GM15510 (cell line): ENCODE results near the gene FBXO44.

ENCODE experiments used
- POLR2A ChIP-seq: IDR thresholded peaks from 3 replicates; pipeline ENCODE4 v1.6.1; 2011; ENCODE audit warnings: borderline replicate concordance; ENCODE audit not compliant: insufficient read length; ENCODE audit errors: extremely low read depth

Gene FBXO44

DNA sequence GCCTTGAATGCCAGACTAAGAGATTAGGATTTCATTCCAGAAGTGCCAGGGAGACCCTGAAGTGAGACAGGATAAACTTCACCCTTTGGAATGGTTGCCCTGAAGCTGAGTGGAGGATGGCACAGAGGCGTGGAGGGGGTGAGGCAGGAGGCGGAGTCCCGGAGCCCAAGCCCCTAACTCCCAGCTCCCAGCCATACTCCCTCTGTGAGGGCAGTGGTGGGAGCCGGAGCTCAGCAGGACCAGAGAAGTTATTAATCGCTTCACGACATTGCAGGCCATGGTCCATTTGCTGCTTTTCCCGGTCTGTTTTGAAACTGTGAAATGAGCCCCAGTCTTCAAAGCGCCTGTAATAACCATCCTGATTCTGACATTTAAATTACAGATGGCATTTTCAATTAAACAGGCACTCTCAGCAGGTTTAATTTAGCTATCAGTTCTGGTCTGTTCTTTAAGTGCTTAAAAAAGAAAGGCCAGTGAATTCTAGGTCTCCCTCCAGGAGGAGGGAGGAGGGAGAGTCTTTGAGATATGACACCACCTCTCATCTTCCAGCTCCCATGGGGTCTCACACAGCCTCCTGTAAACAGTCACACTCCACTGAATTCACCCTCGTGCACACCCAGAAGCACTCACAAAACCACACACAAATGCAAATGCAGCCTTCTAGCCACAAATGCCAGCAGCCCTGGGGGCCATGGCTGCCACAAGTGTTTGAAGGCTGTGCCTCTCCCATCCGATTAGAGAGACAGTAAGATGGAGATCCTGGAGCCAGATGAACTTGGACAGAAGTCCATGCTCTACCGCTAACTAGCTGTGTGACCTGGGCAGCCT, 20.1 kb upstream of the FBXO44 start:
- no peak for TF ChIP-seq POLR2A

DNA sequence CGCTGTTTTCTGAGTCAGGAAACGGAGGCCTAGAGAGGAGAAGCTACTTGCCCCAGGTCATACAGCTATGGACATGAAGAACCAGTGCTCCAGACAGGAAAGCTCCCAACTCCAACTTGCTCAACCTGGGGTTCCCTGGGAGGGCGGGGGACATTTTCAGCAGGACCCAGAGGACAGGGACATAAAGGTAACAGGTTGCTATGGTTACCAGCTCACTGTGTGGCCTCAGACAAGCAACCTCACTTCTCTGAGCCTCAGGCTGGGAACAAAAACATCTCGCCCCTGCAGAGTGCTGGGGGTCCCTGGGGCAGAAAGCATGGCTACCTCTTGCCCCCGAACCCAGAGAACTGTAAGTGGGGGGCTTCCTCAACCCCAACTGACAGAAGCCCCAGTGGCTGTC, 16.6 kb upstream of the FBXO44 start:
- no peak for TF ChIP-seq POLR2A

- no peak for TF ChIP-seq POLR2A
Measured at GRCh38 chr1:11639372-11639771, 15.3 kb upstream of the FBXO44 start.

DNA sequence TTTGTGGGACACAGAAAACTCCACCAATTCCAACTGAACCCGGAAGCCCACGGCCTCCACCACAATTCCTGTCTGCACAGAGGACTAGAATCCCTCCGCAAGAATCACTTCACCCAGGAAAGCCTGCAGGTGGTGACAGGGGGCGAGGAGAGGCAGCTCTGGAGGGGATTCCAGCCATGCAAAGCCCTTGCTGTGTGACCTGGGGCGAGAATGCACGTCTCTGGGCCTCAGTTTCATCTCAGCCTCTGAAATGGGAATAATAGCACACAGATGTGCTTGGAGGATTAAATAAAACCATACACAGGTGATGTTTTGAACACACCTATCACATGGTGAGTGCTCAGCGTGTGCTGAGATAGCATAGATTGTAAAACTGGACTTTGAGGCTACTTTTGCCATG, 14.6 kb upstream of the FBXO44 start:
- TF ChIP-seq POLR2A = no peak

DNA sequence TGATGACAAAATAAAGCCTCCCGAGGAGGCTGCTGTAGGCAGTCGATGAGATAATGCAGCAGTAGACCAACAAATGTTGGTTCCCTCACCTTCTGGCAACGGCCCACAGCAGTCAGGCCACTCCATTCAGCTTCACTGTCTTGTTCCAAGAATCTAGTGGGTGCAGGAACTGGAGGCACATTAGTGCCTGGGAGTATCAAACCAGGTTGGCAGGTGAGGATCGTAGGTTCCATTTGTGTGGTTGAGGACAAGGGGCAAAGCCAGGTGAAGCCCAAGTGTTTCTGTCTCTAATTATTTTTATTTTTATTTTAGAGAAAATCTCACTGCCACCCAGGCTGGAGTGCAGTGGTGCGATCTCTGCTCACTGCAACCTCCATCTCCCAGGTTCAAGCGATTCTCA, 13.7 kb upstream of the FBXO44 start:
- TF ChIP-seq POLR2A = no peak

DNA sequence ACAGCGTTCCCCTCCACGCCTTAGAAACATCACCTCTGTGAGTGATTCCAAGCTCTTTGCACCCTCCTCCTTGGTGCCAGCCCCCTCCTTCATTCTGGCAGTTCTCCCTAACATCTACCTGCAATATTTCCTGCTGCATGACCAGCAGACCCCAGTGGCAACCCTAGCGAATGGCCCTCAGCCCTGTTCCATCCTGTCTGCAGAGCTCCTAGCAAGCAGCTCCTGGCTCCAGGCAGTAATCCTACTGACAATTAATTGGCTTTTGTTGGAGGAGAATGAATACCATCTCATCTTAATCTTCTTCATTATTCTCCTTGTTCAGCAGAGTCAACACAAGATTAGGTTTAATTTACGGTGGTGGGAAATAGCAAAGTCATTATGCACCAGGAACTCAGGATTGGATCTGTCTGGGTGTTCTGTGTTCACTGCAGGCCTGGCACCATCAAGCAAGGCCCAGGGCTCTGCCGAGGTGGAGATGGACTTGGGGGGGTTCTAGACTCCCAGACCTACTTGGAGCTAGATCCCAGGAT, 12.8 kb upstream of the FBXO44 start:
- no peak for TF ChIP-seq POLR2A

GRCh38 chr1:11643782-11644181, 10.9 kb upstream of the FBXO44 start:
- TF ChIP-seq POLR2A = no peak

DNA sequence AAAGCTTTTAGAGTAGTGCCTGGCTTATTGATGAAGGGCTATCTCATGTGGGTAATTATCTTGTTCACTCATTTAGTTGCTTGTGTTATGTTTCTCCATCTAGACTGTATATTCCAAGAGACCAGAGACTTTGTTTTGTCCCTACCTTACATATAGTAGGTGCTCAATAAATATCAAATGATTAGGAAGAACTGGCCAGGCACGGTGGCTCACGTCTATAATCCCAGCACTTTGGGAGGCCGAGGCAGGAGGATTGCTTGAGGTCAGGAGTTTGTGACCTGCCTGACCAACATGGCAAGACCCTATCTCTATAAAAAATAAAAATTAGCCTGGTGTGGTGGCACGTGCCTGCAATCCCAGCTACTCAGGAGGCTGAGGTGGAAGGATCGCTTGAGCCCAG, 9.4 kb upstream of the FBXO44 start:
- TF ChIP-seq POLR2A = no peak

DNA sequence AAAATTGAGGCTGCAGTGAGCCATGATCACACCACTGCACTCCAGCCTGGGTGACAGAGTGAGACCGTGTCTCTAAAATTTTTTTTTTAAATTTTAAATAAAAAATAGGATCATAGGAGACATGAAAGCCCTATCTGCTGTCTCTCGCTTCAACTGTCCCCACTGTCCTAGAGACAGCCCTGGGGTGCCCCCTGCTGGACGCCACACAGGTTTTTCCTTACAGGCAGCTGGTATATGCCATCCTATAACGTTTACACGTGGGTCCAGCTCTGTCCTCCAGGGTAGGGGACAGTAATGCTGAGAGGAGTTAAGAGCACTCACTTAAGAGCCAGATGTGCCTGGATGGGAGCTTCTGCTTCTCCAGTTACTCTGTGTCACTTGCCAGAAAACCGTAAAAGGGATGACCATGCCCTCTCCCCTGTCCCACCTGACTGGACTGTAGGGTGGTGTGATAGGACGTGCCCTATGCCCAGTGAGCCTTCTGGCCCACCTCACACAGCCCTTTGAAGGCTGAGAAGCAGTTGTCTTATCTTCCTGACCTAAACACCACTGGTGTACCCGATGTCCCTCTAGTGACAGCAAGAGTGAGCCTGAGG, 8.9 kb upstream of the FBXO44 start:
- TF ChIP-seq POLR2A = no peak

DNA sequence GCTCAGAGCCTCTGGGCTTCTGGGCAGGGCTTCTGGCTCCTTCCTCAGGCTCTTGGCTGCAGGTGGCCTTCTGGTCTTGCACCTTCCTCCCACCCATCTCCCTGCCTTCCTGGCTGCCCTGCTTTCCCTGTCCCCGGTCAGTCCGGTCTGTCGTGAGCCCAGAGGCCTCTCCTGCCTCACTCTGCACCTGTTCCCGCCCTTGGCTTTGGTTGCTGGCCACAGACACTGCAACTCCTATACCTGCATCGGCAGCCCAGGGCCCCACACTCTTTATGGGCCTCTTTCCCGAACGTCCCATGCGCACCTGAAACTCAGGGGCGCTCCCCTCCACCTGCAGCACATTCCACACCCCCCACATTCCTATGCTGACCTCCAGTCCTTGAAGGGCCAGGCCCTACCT, 8.4 kb upstream of the FBXO44 start:
- TF ChIP-seq POLR2A = no peak

- no peak for TF ChIP-seq POLR2A
Measured at GRCh38 chr1:11647333-11647732, 7.3 kb upstream of the FBXO44 start.

DNA sequence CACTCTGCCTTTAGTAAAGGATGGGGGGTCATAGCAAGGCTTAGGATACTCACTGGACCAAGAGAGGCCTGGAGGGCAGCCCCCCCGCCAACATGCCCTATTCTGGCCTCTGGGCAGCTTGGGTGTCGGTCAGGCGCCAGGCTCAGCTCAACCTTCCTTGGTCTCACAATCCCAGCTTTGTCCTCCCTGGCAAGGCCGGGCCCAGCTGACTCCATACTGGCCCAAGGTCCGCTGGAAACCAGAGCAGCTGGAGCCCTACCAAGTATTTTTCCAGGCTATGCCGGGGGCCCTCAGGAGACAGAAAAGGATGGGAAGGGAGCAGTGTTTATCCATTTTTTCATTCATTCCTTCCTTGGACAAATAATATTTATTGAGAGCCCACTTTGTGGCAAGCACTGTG, 6.6 kb upstream of the FBXO44 start:
- no peak for TF ChIP-seq POLR2A

- TF ChIP-seq POLR2A = no peak
Measured at GRCh38 chr1:11648732-11649158, 5.9 kb upstream of the FBXO44 start.

GRCh38 chr1:11649237-11649623, 5.4 kb upstream of the FBXO44 start:
- TF ChIP-seq POLR2A = no peak

- TF ChIP-seq POLR2A = no peak
Measured at GRCh38 chr1:11649624-11650330, 4.9 kb upstream of the FBXO44 start.
